Natural killer cell (primary cell): ENCODE results near the gene TMTC2. TPM values are rescaled to one million over a fixed set of nuclear protein-coding genes. Genes with fewer than 3 reads are reported as not detected.

Experiments
- ATAC-seq, 3 donors: fragments of 150-1000 bp in 2 of 3; fragments of 200-7000 bp in 1 of 3; cut with Tn5 transposase; 1 replicate in 1 of 3; 2 replicates in 2 of 3; pipeline ENCODE4 v1.10.0; 2021; ENCODE audit warnings: mild to moderate bottlenecking in 2 of 3, moderate library complexity in 2 of 3
- DNase-seq, 2 donors: peaks; one replicate each; pipeline versions ENCODE4 v3.0.0 to v3.0.0-alpha.2; 2013 to 2021; ENCODE audit warnings: mixed read lengths in 1 of 2
- H3K27ac ChIP-seq: one replicate; pipeline ENCODE4 v1.5.1; 2013; ENCODE audit warnings: mild to moderate bottlenecking, low read length
- H3K27me3 ChIP-seq: one replicate; pipeline ENCODE4 v1.6.1; 2013; ENCODE audit warnings: low read length; ENCODE audit not compliant: control insufficient read depth, insufficient read depth
- H3K36me3 ChIP-seq: one replicate; pipeline ENCODE4 v1.6.1; 2013; ENCODE audit warnings: low read length; ENCODE audit not compliant: control insufficient read depth, insufficient read depth
- H3K4me1 ChIP-seq: one replicate; pipeline ENCODE4 v1.6.1; 2013; ENCODE audit warnings: low read length; ENCODE audit not compliant: control insufficient read depth, insufficient read depth
- H3K4me3 ChIP-seq: one replicate; pipeline ENCODE4 v1.5.1; 2013; ENCODE audit warnings: low read length
- H3K9me3 ChIP-seq: one replicate; pipeline ENCODE4 v1.6.1; 2013; ENCODE audit warnings: low read length; ENCODE audit not compliant: control insufficient read depth, insufficient read depth
- H3K27ac Mint-ChIP-seq, 2 donors: one replicate each; pipeline ENCODE4 v1.8.0; 2022; ENCODE audit warnings: mild to moderate bottlenecking in 2 of 2, mixed read lengths in 2 of 2, moderate library complexity in 1 of 2
- H3K27me3 Mint-ChIP-seq, 2 donors: one replicate each; pipeline ENCODE4 v1.8.0; 2022; ENCODE audit warnings: low read depth in 2 of 2, mixed read lengths in 2 of 2
- H3K36me3 Mint-ChIP-seq: one replicate; pipeline ENCODE4 v1.8.0; 2022; ENCODE audit warnings: mixed read lengths
- H3K4me1 Mint-ChIP-seq, 2 donors: one replicate each; pipeline ENCODE4 v1.8.0; 2022; ENCODE audit warnings: mixed read lengths in 2 of 2
- H3K4me3 Mint-ChIP-seq: one replicate; pipeline ENCODE4 v1.8.0; 2022; ENCODE audit warnings: mild to moderate bottlenecking, moderate library complexity, mixed read lengths
- H3K9me3 Mint-ChIP-seq, 2 donors: one replicate each; pipeline ENCODE4 v1.8.0; 2022; ENCODE audit warnings: mixed read lengths in 2 of 2
- CTCF ChIP-seq: fragments of 200-600 bp; IDR thresholded peaks from one replicate; pipeline ENCODE4 v1.8.0; 2022; ENCODE audit warnings: antibody characterized with exemption
- WGBS: methylation state at CpG from one replicate; pipeline ENCODE4 v1.1.7; 2013; ENCODE audit warnings: missing lambda C conversion rate; ENCODE audit not compliant: insufficient coverage; 5-methylcytosine and 5-hydroxymethylcytosine counted together
- intact Hi-C: fragments of 100-400 bp; cut with micrococcal nuclease; formaldehyde crosslinking; loops from one replicate; pipeline ENCODE4 v1.14.2; 2022
- total RNA-seq, 4 donors: library from RNA; stranded (reverse); fragments of 120-200 nt in 1 of 4; gene quantifications; one replicate each; pipeline versions ENCODE4 v1.2.3 to v1.2.4, GENCODE V29; 2013 to 2022

Gene TMTC2
- total RNA-seq, 3 donors from 2014 or later (not counting 1 experiment from before 2014, with no cell fraction given): 1.4 to 2.3 (median 1.6) TPM

- DNase-seq (no peak), ATAC-seq (no peak)
- H3K4me1 Mint-ChIP-seq: peaks cover 16 to 28% of the 10 kb centered on the region in 2 donors
- peaks cover 7 to 15% of the 10 kb centered on the region in 2 donors for H3K27me3 Mint-ChIP-seq
- TF ChIP-seq CTCF: no peak
- Histone ChIP-seq H3K9me3 (no peaks in the 10 kb centered on the region), H3K4me1 (peaks cover 12% of the 10 kb centered on the region), H3K36me3 (no peaks in the 10 kb centered on the region), H3K27ac (no peak overlapping the region), H3K4me3 (no peak overlapping the region), H3K27me3 (no peaks in the 10 kb centered on the region)
- WGBS: 7% methylated on average over 3 of the region's 4 CpGs
- no peak overlapping the region for H3K27ac Mint-ChIP-seq
- intact Hi-C loops: loop anchor here (10.0 kb wide), 1 partner anchor 328 kb away; the partner anchor contains the start of genes CCDC59 and METTL25
- H3K4me3 Mint-ChIP-seq: no peak overlapping the region
- no peaks in the 10 kb centered on the region for H3K9me3 Mint-ChIP-seq
- no peaks in the 10 kb centered on the region for H3K36me3 Mint-ChIP-seq
Observed at GRCh38 chr12:82682851-82683261, 3.9 kb upstream of the TMTC2 start.

GRCh38 chr12:82685790-82686167, 927 bp upstream of the TMTC2 start:
- H3K9me3 Mint-ChIP-seq: no peaks in the 10 kb centered on the region
- H3K4me3 Mint-ChIP-seq: peak overlapping the region; percentile 96
- ATAC-seq: peak; percentile 57 to 78 (median 62)
- intact Hi-C loops: loop anchor here (10.0 kb wide), 1 partner anchor 331 kb away; the partner anchor contains the start of genes CCDC59 and METTL25
- Histone ChIP-seq H3K4me3 (peak overlapping the region; percentile 71), H3K27ac (peak overlapping the region; percentile 88), H3K27me3 (no peaks in the 10 kb centered on the region), H3K9me3 (no peaks in the 10 kb centered on the region), H3K4me1 (peaks cover 15% of the 10 kb centered on the region), H3K36me3 (no peaks in the 10 kb centered on the region)
- H3K4me1 Mint-ChIP-seq: peaks cover 26 to 33% of the 10 kb centered on the region in 2 donors
- H3K36me3 Mint-ChIP-seq: no peaks in the 10 kb centered on the region
- H3K27ac Mint-ChIP-seq: peak overlapping the region; percentile 94 to 95
- TF ChIP-seq CTCF: peak; percentile 73
- 0% methylated on average over 11 of the region's 11 CpGs for WGBS
- peak; percentile 75 to 93 for DNase-seq
- H3K27me3 Mint-ChIP-seq: peaks cover 6 to 15% of the 10 kb centered on the region in 2 donors

- intact Hi-C loops: loop anchor here (10.0 kb wide), 1 partner anchor 333 kb away; the partner anchor contains the start of genes CCDC59 and METTL25
- WGBS: under 1% methylated on average over 75 of the region's 75 CpGs
- peak; percentile 32 to 82 for DNase-seq
- Histone ChIP-seq H3K4me1 (peaks cover 15% of the 10 kb centered on the region), H3K36me3 (no peaks in the 10 kb centered on the region), H3K27me3 (no peaks in the 10 kb centered on the region), H3K4me3 (peak overlapping the region; percentile 71), H3K27ac (peak overlapping the region; percentile 88), H3K9me3 (no peaks in the 10 kb centered on the region)
- Mint-ChIP-seq H3K9me3 (no peaks in the 10 kb centered on the region), H3K4me3 (peak overlapping the region; percentile 96), H3K27me3 (peaks cover 4 to 13% of the 10 kb centered on the region in 2 donors), H3K36me3 (no peaks in the 10 kb centered on the region), H3K4me1 (peaks cover 26 to 33% of the 10 kb centered on the region in 2 donors), H3K27ac (peak overlapping the region; percentile 94 to 95)
- ATAC-seq: peak; percentile 24 to 36 (median 34)
- TF ChIP-seq CTCF: no peak
Observed at GRCh38 chr12:82687021-82688011, 610 bp downstream of the TMTC2 start.
